ENCODE measurements around the gene PDS5B.

- TF ChIP-seq GATA3 (IDR thresholded peaks at IDR 0.05; ENCODE audit: low read depth, low read length) (no peak), GATA2 (IDR thresholded peaks at IDR 0.05; ENCODE audit: low read depth, low read length) (no peak)
These were observed 77.4 kb downstream of the PDS5B start for GRCh38 chr13:32663660-32664059.
